Posterior vena cava (tissue), 2 donors: Measurements from ENCODE around the gene WNT3. TPM values are rescaled to one million over a fixed set of nuclear protein-coding genes. Genes with fewer than 3 reads are reported as not detected.

Experiments used
- DNase-seq: peaks from one replicate; pipeline ENCODE4 v3.0.0-alpha.2; 2020; ENCODE audit warnings: low spot score
- intact Hi-C, 2 donors: fragments of 100-400 bp; cut with DNase I; formaldehyde crosslinking; loops; one replicate each; pipeline versions ENCODE4 v1.14.1 to v1.14.2; 2022 to 2023
- long read RNA-seq, 2 donors: library from polyadenylated mRNA; unstranded; transcript quantifications; one replicate each; pipeline ENCODE4 v2.0.0, GENCODE V29; 2020 to 2021
- total RNA-seq, 2 donors: library from RNA; stranded (reverse); fragmentation: NEBNext Ultra II Directional; extraction: Animal tissue kit (Norgen Biotek cat#: 25700); gene quantifications; one replicate each; pipeline ENCODE4 v1.2.1, GENCODE V29; 2021
- donor health status: DM: yes; HTN: yes; CAD: no.
- donor health status: DM: yes; HTN: yes; CAD: no.

Gene WNT3, protein sequence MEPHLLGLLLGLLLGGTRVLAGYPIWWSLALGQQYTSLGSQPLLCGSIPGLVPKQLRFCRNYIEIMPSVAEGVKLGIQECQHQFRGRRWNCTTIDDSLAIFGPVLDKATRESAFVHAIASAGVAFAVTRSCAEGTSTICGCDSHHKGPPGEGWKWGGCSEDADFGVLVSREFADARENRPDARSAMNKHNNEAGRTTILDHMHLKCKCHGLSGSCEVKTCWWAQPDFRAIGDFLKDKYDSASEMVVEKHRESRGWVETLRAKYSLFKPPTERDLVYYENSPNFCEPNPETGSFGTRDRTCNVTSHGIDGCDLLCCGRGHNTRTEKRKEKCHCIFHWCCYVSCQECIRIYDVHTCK
- total RNA-seq, result under 1 TPM; 0.32 to 0.81 TPM
- long read RNA-seq, donor 1, result 0 reads
- long read RNA-seq, donor 2, partial matches to known transcripts, result 0 of 1 reads
- long read RNA-seq, donor 2, other reads (novel, unspliced or antisense), result 1 of 1 reads

DNA sequence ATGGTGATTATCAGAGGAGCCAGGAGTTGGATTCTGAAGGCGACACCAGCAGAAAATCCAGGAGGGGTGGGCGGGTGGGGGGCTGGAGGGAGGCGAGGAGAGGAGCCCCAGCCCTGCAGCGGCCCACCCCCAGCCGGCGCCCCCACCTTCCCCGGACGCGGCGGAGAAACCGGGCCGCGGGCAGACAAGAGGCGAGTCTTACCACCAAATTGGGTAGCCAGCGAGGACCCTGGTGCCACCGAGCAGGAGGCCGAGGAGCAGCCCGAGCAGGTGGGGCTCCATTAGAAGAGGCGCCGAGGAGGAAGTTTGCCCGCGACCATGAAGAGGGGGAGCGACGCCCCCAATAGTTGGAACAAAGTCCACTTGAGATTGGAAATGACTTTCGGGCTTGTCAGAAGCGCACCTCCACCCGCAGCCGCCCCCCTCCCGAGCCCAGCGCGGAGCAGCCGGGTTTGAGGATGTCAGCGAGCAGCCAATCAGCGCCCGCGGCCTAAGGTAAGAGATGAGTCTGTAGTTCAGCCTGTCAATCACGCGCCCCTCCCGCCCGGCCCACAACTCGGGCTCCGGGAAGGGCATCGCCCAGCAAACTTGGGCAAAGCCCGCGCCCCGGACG lies at the start of gene WNT3:
Gene WNT3, minus strand, starts transcription at position 377 of the 613 bp plus-strand sequence. Its CDS starts 95 bp downstream, at position 282.
- intact Hi-C loops, result no loop called here
- no peak for DNase-seq

DNA sequence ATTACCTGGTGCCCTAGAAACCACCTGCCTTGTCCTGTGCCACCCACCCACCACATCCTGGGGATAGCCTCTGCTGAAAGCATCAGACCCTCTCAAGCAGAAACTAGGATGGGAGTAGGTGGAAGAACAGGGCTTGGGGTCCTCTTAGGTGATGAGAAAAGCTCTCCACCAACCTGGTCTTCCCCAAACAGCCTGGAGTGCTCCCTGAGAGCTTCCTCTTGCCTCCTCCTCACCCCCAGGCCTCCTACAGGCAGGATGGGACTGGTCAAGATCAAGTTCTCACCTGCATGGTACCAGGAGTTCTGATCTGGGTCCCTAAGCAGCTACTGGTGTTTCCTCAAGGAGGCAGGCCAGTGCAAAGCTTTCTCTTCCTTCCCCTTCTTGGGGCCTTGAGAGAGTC lies 48.3 kb upstream of the WNT3 start:
- DNase-seq, result no peak
- intact Hi-C loops, result no loop called here

DNA sequence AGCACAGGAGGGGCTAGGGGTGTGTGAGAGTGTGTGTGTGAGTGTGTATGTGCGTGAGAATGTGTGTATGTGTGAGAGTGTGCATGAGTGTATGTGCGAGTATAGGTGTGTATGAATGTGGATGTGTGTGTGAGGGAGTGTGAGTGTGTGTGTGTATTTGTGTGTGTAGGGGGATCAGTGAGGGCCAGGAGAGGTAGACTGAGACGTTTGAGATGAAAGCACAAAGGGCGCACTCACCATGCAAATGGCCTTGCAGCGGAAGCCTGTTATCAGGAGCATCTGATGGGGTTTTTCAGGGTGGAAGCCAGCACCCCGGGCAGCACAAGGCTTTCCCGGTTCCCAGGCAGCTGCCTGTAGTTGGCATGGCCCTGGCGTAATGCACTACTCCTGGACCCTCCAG lies 47.8 kb upstream of the WNT3 start:
- no peak for DNase-seq
- intact Hi-C loops, result no loop called here

DNA sequence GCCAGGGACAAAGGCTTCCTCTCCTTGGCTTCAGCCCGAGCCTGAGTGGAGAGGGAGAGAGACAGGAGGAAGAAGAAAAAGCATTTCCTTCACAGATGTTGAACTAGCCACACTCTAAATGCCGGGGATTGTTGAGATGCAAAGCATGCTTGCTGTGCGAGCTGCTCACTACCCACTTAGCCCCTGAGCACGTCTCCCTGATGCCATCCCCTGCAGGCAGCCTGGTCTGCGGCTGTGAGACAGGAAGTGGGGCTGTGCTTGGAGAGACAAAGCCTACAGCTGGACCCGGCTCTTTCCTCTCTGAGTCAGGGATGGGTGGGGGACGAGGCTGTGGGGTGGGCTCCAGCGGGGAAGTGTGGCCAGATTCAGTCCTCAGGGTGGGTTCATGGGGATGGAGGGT lies 46.6 kb upstream of the WNT3 start:
- DNase-seq, result no peak
- intact Hi-C loops, result no loop called here

DNA sequence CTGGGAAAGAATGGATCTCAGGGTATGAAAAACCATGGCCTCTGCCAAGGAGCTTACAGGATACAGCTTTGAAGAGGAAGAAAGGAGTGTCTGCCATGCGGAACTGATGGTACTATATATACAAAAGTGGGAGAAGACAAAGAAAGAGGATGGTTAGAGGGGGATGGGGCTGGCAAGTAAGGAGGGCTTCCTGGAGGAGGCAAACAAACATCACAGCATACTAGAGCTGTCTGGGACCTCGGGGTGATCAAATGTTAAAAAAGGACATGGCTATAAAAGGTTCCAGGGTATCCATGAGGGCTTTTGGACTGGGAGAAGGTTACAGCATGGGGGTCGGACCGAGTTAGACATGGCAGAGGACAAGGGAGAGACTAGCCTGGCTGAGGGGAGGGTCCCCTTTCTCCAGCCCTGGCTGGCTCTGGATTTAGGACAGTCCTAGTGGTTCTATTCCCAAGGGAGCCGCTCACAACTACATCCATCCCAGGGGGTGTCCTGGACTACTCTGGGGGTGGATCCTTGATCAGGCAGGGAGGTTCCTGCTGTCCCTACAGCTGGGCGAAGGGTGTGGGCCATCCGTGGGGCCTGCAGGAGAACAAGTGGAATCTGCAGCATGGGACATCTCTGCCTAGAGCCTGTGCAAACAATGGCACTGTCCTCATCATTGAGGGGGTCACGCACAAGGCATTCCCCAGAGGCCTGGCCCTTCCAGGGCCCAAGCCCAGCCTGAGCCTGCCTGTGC lies 45.1 kb upstream of the WNT3 start:
- intact Hi-C loops, result loop anchor here in 1 of 2 donors (1.0 kb wide), 1 partner anchor 31 kb away; no protein-coding TSS in a partner anchor
- DNase-seq, result no peak

DNA sequence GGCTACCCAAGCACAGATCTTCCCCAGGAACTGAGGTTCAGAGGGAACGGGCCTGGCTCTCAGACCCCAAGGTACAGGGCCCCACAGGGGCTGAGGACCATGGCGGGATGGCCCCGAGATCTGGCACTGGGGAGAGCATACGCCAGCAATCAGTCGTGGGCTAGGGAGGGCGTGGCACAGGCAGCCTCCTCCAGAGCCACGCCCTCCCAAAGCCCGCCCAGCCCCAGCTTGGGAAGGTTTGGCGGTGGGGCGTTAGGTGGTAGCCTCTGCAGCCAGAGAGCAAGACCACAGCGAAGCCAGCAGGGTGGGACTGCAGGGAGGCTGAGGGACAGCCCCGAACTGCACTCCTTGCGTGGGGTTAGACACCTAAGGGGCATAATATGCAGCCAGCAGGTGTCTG lies 44.5 kb upstream of the WNT3 start:
- intact Hi-C loops, result no loop called here
- no peak for DNase-seq

DNA sequence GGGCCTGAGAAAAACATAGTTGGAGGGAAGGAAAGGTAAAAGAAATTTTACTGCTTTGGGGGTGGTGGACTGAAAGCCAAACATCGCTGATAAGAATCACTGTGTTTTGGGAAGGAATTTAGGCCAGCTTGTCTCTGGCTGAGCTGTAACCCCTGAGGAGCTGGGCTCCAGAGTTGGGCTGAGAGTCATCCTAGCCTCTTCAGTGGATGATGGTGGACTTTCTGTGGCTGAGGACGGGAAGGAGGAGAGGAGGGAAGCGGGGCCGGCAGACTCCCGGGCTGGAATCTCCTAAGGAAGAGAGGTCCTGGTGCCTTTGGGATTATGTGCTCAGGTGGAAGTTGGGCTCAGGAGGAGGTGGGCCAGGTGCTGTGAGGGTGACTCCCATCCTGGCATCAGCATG lies 41.5 kb upstream of the WNT3 start:
- intact Hi-C loops, result no loop called here
- DNase-seq, result no peak

DNA sequence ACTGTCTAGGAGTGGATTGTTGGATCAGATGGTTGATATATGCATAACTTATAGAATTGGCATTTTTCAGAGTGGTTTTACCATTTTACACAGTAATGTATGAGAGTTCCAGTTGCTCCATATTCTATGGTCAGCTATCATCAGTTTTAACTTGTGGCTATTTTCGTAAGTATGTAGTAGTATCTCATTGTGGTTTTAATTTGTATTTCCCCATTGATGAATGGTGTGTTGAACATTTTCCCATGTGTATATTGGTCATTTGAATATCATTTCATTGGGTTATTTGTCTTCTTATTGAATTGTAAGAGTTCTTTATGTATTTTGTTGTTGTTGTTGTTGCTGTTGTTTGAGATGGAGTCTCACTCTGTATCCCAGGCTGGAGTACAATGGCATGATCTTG lies 39.1 kb upstream of the WNT3 start:
- no peak for DNase-seq
- intact Hi-C loops, result no loop called here

DNA sequence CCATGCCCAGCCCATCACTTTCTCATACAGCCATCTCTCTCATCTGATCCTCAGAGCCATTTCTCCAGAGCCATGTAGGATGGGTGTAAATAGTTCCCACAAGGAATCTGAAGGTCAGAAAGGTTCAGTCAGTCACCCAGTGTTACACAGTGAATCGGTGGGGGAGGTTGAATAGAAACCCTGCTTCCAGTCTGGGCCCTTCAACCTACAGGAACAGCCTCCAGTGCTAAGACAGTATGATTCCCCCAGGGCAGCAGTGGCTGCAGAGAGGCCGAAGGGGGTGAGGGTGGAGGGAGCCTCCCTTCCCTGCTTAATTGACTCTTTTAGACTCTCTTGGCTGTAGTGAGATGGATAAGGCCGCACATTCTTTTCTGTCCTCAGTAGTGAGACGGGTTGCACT lies 36.5 kb upstream of the WNT3 start:
- DNase-seq, result no peak
- intact Hi-C loops, result no loop called here

DNA sequence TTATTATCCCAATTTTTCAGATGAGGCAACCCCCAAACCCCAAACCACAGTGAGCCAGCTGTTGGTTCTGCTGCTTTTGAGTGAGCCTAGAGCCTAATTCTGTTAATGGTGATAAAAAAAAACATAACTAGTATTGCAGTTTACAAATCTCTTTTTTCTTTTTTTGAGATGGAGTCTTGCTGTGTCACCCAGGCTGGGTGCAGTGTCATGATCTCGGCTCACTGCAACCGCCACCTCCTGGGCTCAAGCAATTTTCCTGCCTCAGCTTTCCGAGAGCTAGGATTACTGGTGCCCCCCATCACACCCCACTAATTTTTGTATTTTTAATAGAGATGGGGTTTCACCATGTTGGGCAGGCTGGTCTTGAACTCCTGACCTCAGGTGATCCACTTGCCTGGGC lies 36.0 kb upstream of the WNT3 start:
- intact Hi-C loops, result no loop called here
- no peak for DNase-seq

DNA sequence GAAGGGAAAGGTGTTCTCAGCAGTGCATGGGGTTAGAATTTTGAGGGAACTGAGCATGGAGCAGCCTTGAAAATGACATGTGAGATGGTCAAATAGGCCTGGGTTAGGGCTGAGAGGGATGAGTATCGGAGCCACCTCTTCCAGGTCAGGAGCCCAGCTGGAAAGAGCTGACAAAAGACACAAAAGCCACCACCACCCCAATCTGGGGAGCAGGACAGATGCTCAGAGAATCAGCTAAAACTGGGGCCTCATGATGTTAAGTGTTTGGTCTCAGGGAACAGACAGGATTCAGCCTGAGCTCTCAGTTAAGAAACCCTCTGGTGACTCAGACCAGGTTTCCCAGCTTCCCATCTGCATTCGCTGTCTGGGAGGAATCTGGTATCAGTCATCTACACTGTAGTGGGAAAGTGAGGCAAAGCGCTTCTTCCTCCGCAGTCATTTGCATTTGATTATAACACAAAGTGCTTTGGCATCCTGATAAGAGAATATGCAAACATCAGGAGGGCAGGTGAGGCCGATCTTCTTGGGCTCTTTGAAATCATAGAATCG lies 35.5 kb upstream of the WNT3 start:
- intact Hi-C loops, result no loop called here
- no peak for DNase-seq

DNA sequence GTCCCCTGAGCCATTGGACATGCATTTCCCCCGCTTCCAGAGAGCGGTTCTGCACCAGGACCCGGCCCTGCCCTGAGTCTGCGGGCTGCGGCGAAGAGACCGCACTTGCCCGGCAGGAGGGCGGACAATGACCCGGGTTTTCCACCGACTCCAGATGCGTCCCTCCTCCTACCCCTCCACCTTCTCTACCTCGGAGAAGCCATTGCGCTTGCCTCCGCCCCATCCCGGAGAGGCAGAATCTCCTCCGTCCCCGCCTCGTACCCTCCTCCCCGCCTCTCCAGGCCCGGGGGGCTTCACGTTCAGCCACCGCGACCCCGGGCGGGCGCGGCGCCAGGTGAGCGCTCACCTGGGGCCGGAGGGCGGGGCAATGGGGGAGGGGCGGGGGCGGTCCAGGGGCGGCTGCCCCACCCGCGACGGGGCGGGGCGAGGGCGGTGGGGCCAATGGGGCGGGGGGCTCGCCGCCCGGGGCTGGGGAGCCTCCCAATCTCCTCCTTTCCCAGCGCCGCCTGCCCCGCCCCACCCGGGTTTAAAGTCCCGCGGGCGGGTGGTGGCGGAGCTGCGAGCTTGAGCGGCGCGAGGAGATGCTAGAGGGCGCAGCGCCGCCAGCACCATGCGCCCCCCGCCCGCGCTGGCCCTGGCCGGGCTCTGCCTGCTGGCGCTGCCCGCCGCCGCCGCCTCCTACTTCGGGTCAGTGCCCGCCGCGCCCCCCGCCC lies 32.7 kb upstream of the WNT3 start, which contains the start of gene WNT9B:
Gene WNT9B, plus strand, starts transcription at position 555 of the 713 bp plus-strand sequence. Its CDS starts 56 bp downstream, at position 611.
- no peak for DNase-seq

DNA sequence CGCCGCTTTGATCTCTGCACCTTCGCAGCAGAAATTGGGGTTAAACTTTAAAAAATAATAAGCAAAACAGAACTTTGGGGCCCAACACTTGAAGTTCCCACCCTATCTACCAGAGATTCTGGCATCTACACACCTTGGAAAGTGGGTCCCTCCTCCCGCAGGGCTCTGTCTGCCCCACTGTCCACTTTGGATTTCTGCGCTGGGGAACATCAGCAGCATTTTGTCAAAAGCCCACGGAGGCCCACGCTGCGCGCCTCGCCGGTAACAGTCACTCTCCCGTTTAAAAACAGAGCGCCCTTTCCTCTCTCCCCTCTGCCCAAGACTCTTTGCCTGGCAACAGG lies 32.2 kb upstream of the WNT3 start:
- intact Hi-C loops, result no loop called here
- DNase-seq, result no peak

More for the DNA sequence above, 32.7 kb upstream of the WNT3 start, which contains the start of gene WNT9B:
- intact Hi-C loops, result no loop called here

DNA sequence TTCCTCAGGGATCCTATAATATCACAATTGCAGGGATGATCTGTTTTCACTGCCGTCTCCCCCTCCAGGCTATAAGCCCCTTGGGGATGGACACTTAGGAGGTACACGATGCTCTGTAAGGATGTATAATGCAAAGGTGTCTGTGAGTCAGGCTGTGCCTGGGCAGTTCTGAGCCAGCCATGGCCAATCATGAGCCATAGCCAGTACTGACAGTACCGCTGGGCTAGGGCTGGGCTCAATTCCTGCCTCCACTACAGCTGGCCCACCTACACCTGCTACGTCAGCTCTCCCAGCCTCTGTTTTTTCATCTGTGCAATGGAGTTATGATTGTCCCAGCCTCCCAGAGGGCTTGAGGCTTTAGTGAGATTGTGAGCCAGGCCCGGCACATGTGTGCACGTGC lies 30.0 kb upstream of the WNT3 start:
- intact Hi-C loops, result no loop called here
- DNase-seq, result no peak

DNA sequence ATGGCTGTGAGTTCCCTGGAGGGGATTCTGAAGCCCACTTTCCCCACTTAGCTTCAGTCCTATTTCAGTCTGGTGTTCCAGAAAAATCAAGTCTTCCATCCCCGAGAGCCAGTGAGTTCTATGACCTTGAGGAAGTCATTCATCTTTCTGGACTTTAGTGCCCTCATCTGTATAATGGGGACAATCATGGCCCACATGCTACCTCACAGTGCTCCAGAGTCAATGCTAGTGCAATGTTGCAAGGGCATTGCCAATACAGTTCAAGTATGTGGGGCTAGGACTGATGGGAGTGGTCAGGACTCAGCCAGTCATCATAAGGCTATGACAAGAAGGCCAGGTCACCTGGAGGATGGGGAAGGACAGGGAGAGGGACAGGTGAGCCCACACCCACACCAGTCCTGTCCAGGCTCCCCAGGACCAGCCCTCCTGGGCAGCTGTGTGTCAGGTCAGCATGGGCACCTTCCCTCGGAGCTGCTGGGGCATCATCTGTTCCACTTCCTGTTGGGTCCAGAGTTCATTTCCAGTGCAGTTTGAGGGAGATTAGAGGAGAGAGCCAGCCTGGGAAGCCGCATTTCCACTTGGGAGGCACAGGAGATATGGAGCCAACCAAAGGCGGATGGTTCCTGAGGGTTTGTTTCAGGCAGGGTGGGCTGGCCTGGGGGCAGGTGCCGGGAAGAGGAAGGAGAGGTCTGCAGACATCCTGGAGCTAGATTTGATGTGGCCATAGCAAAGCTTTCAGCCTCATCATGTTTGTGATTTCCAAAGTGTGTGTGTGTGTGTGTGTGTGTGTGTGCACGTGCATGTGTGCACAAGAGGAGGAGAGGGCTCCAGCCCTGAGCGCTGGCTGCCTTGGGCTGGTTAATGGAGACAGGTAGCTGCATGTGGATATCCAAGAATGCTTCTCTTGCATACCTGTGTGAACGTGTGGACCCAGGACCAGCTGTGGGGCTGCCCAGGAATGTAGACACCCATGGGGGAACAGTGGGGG lies 29.0 kb upstream of the WNT3 start:
- DNase-seq, result no peak
- intact Hi-C loops, result no loop called here

DNA sequence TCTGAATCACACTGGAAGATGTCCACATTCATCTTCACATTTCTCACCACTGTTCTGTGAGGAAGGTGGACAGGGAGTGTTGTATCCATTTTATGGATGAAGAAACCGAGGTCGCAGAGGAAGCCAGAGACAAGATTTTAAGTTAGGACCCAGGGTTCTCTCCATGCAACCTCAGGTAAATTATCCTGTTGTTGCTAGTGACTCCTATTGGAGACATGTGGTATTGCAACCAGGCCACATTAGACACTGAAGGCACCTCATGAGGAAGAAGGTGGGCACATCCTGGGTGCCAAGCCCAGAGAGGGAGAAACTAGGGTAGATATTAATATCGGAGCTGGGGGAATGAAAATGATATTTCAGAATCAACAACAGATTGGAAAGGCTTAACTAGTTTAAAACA lies 24.3 kb upstream of the WNT3 start:
- intact Hi-C loops, result no loop called here

DNA sequence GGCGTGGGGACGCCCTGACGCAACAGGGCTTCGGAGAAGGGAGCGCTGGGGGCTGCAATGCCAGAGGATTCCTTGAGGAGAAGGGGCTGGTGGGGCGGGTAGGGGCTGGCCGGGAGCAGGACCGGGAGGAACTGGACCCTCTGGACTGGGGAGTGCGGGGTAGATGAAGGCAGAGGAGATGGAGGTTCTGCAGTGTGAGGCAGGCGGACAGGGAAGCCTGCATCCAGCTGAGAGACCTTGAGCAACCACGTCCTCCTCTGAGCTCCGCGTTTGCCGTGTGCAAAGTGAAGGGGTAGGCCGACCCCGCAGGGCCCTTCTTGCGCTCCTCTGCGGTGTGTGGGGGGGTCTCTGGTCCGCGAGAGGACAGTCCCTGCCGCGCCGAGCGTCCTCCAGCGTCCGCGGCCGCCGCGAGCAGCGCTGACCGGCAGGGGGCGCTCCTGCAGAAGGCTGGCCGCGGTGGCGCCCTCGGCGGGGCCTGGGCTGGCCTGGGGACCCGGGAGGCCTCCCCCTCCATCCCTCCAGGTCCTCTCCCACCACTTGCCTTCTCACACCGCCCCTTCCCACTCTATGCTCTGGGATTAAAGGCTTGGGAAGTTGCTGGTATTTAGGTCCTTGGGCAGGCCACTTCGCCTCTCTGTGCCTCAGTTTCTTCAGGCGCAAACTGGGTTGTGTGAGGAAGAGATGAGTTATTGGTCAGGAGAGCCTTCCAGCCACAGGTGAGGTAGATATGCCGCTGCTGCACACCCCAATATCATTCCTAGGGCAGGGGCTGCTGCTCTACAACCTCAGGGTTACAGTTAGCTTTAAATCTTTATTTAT lies 23.3 kb upstream of the WNT3 start:
- intact Hi-C loops, result no loop called here
- DNase-seq, result peak; percentile 75

More for the DNA sequence above, 24.3 kb upstream of the WNT3 start:
- DNase-seq, result peak; percentile 4
